Activated CD4-positive, alpha-beta memory T cell treated with anti-CD3 and anti-CD28 coated beads, Interleukin-2, amount 10 ng/mL, durations not matched to agents 7 days and 5 days (primary cell): ENCODE data around the gene ZNF521. TPM values are rescaled to one million over a fixed set of nuclear protein-coding genes. Genes with fewer than 3 reads are reported as not detected.

Experiments
- CTCF ChIA-PET: fragments of 350-600 bp; sonication (Branson Sonifier 250); formaldehyde crosslinking; loops from one replicate; lab custom pipeline; 2021; ENCODE audit warnings: antibody characterized with exemption, inconsistent platforms; lab: Charles Lee
- POLR2A ChIA-PET: fragments of 350-600 bp; sonication (Branson Sonifier 250); formaldehyde crosslinking; loops from one replicate; lab custom pipeline; 2021; ENCODE audit warnings: antibody characterized with exemption; lab: Charles Lee
- DNase-seq: peaks from one replicate; pipeline ENCODE4 v3.0.0-alpha.2; 2020
- H3K27ac Mint-ChIP-seq: one replicate; pipeline ENCODE4 v1.8.0; 2021; ENCODE audit warnings: mild to moderate bottlenecking, mixed read lengths
- H3K27me3 Mint-ChIP-seq: one replicate; pipeline ENCODE4 v1.8.0; 2021; ENCODE audit warnings: mixed read lengths
- H3K36me3 Mint-ChIP-seq: one replicate; pipeline ENCODE4 v1.8.0; 2021; ENCODE audit warnings: low read depth, mixed read lengths
- H3K4me1 Mint-ChIP-seq: one replicate; pipeline ENCODE4 v1.8.0; 2021; ENCODE audit warnings: mixed read lengths
- H3K4me3 Mint-ChIP-seq: one replicate; pipeline ENCODE4 v1.8.0; 2021; ENCODE audit warnings: mild to moderate bottlenecking, mixed read lengths
- H3K9me3 Mint-ChIP-seq: one replicate; pipeline ENCODE4 v1.8.0; 2021; ENCODE audit warnings: mixed read lengths
- total RNA-seq, 2 experiments: library from RNA; stranded (reverse); gene quantifications; one replicate each; pipeline ENCODE4 v1.2.3, GENCODE V29; 2021

Gene ZNF521
- total RNA-seq, 2 experiments from 2014 or later: not detected

GRCh38 chr18:25233528-25234321 lies 118.2 kb downstream of the ZNF521 start:
- H3K4me1 Mint-ChIP-seq: no peaks in the 10 kb centered on the region
- no peak overlapping the region for H3K4me3 Mint-ChIP-seq
- DNase-seq: no peak
- ChIA-PET POLR2A (no interaction called here), CTCF (no interaction called here)
- H3K27ac Mint-ChIP-seq: no peak overlapping the region
- H3K36me3 Mint-ChIP-seq: no peaks in the 10 kb centered on the region
- H3K9me3 Mint-ChIP-seq: no peaks in the 10 kb centered on the region
- no peaks in the 10 kb centered on the region for H3K27me3 Mint-ChIP-seq

DNA sequence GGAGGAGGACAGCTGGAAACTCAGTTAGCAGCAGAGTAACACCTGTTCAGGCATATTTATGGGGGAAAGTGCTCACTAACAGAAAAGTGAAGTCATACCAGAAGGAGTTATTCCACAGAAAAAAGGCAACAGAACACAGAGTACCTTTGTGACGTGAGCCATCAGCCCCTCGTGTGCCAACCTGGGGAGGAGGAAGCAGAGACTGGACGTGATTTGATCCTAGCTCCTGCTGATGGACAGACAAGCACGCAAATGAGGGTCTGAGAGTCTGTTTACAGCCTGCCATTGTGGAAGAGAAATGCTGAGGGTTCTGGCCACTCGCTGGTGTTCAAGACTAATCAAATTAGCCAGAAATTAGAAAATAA lies 120.7 kb downstream of the ZNF521 start:
- ChIA-PET POLR2A (no interaction called here), CTCF (no interaction called here)
- Mint-ChIP-seq H3K36me3 (no peaks in the 10 kb centered on the region), H3K27me3 (no peaks in the 10 kb centered on the region), H3K27ac (no peak overlapping the region), H3K4me3 (no peak overlapping the region), H3K9me3 (no peaks in the 10 kb centered on the region), H3K4me1 (no peaks in the 10 kb centered on the region)
- no peak for DNase-seq

DNA sequence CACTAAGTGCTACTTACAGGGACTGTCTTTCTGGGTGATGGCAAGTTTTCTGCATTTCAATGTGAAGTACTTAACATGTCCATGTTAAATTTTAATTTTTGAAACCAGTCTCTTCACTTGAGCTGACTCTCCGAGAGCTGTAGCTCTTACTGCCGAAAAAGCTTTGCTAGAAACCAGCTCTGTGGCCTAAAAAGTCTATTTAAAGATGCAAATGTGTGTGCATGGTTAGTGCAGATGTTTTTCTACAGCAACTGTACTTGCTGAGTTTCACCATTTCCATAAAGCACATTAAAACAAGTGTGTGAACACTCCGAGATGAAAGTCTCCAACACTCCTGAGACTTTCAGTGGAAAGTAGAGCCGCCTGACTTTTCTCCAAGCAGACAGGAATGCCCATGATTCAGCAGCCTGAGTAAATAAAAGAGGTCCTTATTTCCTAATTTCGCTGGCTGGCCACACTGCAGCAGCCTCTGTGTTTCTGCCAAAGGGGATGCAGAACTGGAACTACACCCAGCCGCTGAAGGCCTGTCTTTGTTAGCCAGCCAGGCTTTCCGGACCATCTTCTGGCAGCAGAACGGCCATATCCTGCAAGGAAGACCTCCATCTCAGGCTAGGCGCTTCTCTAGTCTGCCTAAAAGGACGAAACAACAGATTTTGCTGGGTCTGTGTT lies 121.2 kb downstream of the ZNF521 start:
- Mint-ChIP-seq H3K27ac (no peak overlapping the region), H3K9me3 (peaks cover 1% of the 10 kb centered on the region), H3K4me3 (no peak overlapping the region), H3K4me1 (no peaks in the 10 kb centered on the region), H3K36me3 (no peaks in the 10 kb centered on the region), H3K27me3 (no peaks in the 10 kb centered on the region)
- ChIA-PET POLR2A (no interaction called here), CTCF (no interaction called here)
- DNase-seq: no peak

- H3K4me1 Mint-ChIP-seq: no peaks in the 10 kb centered on the region
- H3K4me3 Mint-ChIP-seq: no peak overlapping the region
- ChIA-PET CTCF (no interaction called here), POLR2A (no interaction called here)
- H3K36me3 Mint-ChIP-seq: no peaks in the 10 kb centered on the region
- DNase-seq: no peak
- peaks cover 4% of the 10 kb centered on the region for H3K9me3 Mint-ChIP-seq
- no peaks in the 10 kb centered on the region for H3K27me3 Mint-ChIP-seq
- no peak overlapping the region for H3K27ac Mint-ChIP-seq
Observed at GRCh38 chr18:25229920-25230319, 122.0 kb downstream of the ZNF521 start.

- Mint-ChIP-seq H3K9me3 (peaks cover 4% of the 10 kb centered on the region), H3K27ac (no peak overlapping the region), H3K4me3 (no peak overlapping the region), H3K4me1 (no peaks in the 10 kb centered on the region), H3K27me3 (no peaks in the 10 kb centered on the region), H3K36me3 (no peaks in the 10 kb centered on the region)
- ChIA-PET CTCF (no interaction called here), POLR2A (no interaction called here)
- DNase-seq: no peak
Observed at GRCh38 chr18:25229081-25229480, 122.9 kb downstream of the ZNF521 start.

DNA sequence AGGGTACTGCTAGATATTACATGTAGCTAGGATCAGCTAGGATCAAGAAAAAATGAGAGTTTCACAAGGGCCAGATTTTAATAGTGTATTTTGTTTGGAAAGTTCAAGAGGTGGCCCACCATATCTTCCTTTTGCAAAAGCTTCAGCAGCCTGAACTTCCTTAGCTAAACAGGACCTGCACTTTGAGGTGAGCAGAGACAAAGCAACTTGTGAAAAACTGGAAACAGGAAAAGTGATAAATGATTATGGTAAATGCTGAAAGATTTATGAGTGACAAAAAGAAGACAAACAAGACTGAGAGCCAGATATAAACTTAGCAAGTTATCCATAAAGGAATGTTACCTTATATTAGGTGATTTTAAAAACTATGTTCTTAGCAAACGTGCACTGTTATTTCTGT lies 123.6 kb downstream of the ZNF521 start:
- no peaks in the 10 kb centered on the region for H3K36me3 Mint-ChIP-seq
- ChIA-PET POLR2A (no interaction called here), CTCF (no interaction called here)
- no peak overlapping the region for H3K27ac Mint-ChIP-seq
- no peaks in the 10 kb centered on the region for H3K27me3 Mint-ChIP-seq
- no peak overlapping the region for H3K4me3 Mint-ChIP-seq
- H3K9me3 Mint-ChIP-seq: peaks cover 4% of the 10 kb centered on the region
- no peaks in the 10 kb centered on the region for H3K4me1 Mint-ChIP-seq
- DNase-seq: no peak

- no peaks in the 10 kb centered on the region for H3K27me3 Mint-ChIP-seq
- POLR2A ChIA-PET: no interaction called here
- no peaks in the 10 kb centered on the region for H3K36me3 Mint-ChIP-seq
- no peaks in the 10 kb centered on the region for H3K4me1 Mint-ChIP-seq
- no peak overlapping the region for H3K27ac Mint-ChIP-seq
- no peak for DNase-seq
- peaks cover 4% of the 10 kb centered on the region for H3K9me3 Mint-ChIP-seq
- H3K4me3 Mint-ChIP-seq: no peak overlapping the region
- CTCF ChIA-PET: no interaction called here
Observed at GRCh38 chr18:25225151-25225550, 126.8 kb downstream of the ZNF521 start.

GRCh38 chr18:25223899-25224886 lies 127.8 kb downstream of the ZNF521 start:
- POLR2A ChIA-PET: no interaction called here
- H3K27me3 Mint-ChIP-seq: no peaks in the 10 kb centered on the region

GRCh38 chr18:25223211-25223610 lies 128.8 kb downstream of the ZNF521 start:
- POLR2A ChIA-PET: no interaction called here

More at GRCh38 chr18:25223899-25224886, 127.8 kb downstream of the ZNF521 start:
- Mint-ChIP-seq H3K4me3 (no peak overlapping the region), H3K36me3 (no peaks in the 10 kb centered on the region), H3K27ac (no peak overlapping the region), H3K4me1 (no peaks in the 10 kb centered on the region), H3K9me3 (peaks cover 4% of the 10 kb centered on the region)
- CTCF ChIA-PET: no interaction called here
- no peak for DNase-seq

GRCh38 chr18:25222648-25223047 lies 129.3 kb downstream of the ZNF521 start:
- CTCF ChIA-PET: no interaction called here
- H3K36me3 Mint-ChIP-seq: no peaks in the 10 kb centered on the region
- no peak overlapping the region for H3K4me3 Mint-ChIP-seq
- no peak for DNase-seq
- POLR2A ChIA-PET: no interaction called here
- no peaks in the 10 kb centered on the region for H3K4me1 Mint-ChIP-seq
- H3K27me3 Mint-ChIP-seq: no peaks in the 10 kb centered on the region
- peaks cover 4% of the 10 kb centered on the region for H3K9me3 Mint-ChIP-seq
- no peak overlapping the region for H3K27ac Mint-ChIP-seq

More at GRCh38 chr18:25223211-25223610, 128.8 kb downstream of the ZNF521 start:
- H3K36me3 Mint-ChIP-seq: no peaks in the 10 kb centered on the region
- no peaks in the 10 kb centered on the region for H3K4me1 Mint-ChIP-seq
- CTCF ChIA-PET: no interaction called here
- H3K4me3 Mint-ChIP-seq: no peak overlapping the region
- no peak overlapping the region for H3K27ac Mint-ChIP-seq
- H3K9me3 Mint-ChIP-seq: peaks cover 4% of the 10 kb centered on the region
- DNase-seq: no peak
- H3K27me3 Mint-ChIP-seq: no peaks in the 10 kb centered on the region

DNA sequence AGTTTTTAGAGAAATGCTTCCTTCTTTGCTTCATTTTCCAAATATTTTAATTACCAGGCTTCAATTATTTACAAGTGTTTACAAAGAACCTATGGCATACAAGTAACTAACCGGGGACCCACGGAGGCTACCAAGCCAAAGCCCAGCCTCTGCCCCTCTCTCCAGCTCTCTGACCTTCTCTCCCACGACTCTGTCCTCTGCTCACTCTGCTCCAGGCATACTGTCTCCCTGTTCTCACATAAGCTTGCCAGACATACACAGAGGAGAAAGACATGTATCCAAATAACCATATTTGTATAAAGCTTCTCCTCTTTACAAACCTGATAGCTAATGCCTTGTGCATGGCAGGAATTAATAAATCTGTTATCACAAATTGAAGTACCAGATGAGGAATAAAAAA lies 141.3 kb downstream of the ZNF521 start:
- Mint-ChIP-seq H3K36me3 (no peaks in the 10 kb centered on the region), H3K27me3 (no peaks in the 10 kb centered on the region), H3K4me1 (no peaks in the 10 kb centered on the region), H3K27ac (no peak overlapping the region), H3K4me3 (no peak overlapping the region), H3K9me3 (no peaks in the 10 kb centered on the region)
- ChIA-PET CTCF (no interaction called here), POLR2A (no interaction called here)
- no peak for DNase-seq

- CTCF ChIA-PET: no interaction called here
- H3K27ac Mint-ChIP-seq: no peak overlapping the region
- H3K4me1 Mint-ChIP-seq: no peaks in the 10 kb centered on the region
- no peaks in the 10 kb centered on the region for H3K9me3 Mint-ChIP-seq
- DNase-seq: no peak
- no peaks in the 10 kb centered on the region for H3K27me3 Mint-ChIP-seq
- POLR2A ChIA-PET: no interaction called here
- no peak overlapping the region for H3K4me3 Mint-ChIP-seq
- H3K36me3 Mint-ChIP-seq: no peaks in the 10 kb centered on the region
Observed at GRCh38 chr18:25192065-25192464, 159.9 kb downstream of the ZNF521 start.

- no peaks in the 10 kb centered on the region for H3K36me3 Mint-ChIP-seq
- no peaks in the 10 kb centered on the region for H3K9me3 Mint-ChIP-seq
- POLR2A ChIA-PET: no interaction called here
- no peaks in the 10 kb centered on the region for H3K27me3 Mint-ChIP-seq
- H3K27ac Mint-ChIP-seq: no peak overlapping the region
- CTCF ChIA-PET: no interaction called here
- DNase-seq: no peak
- no peak overlapping the region for H3K4me3 Mint-ChIP-seq
- H3K4me1 Mint-ChIP-seq: no peaks in the 10 kb centered on the region
Observed at GRCh38 chr18:25190472-25190871, 161.5 kb downstream of the ZNF521 start.
